GM18505 (cell line): Measurements from ENCODE around the gene AQP12B.

Source experiments
- ATAC-seq: cut with Tn5 transposase; IDR thresholded peaks from one replicate; pipeline ENCODE4 v1.9.1; 2021; ENCODE audit not compliant: unreplicated experiment
- POLR2A ChIP-seq: IDR thresholded peaks from 4 replicates; pipeline ENCODE4 v1.6.1; 2011; ENCODE audit warnings: borderline replicate concordance; ENCODE audit not compliant: insufficient read depth, insufficient read length; ENCODE audit errors: extremely low read depth

Gene AQP12B

DNA sequence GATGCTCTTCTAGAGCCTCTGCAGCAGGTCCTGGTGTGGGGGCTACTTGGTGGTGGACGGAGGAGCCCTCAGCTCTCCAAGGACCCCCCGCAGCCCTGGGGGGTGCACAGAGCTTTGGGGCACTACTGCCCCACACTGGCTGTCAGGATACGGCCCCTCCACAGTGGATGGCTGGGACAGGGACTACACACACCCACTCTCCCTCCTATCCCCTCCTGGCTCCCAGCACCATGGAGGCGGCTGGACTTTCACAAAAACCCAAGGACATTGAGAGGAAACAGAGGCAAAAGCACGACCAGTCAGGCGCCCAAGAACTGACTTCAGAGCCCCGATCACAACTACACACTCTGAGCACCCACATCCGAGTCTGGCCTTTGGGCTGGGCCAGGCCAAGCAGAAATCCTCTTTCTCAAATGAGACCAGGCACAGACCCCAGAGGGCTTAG is 44.8 kb downstream of the AQP12B start:
- ATAC-seq: no peak
- TF ChIP-seq POLR2A: no peak

DNA sequence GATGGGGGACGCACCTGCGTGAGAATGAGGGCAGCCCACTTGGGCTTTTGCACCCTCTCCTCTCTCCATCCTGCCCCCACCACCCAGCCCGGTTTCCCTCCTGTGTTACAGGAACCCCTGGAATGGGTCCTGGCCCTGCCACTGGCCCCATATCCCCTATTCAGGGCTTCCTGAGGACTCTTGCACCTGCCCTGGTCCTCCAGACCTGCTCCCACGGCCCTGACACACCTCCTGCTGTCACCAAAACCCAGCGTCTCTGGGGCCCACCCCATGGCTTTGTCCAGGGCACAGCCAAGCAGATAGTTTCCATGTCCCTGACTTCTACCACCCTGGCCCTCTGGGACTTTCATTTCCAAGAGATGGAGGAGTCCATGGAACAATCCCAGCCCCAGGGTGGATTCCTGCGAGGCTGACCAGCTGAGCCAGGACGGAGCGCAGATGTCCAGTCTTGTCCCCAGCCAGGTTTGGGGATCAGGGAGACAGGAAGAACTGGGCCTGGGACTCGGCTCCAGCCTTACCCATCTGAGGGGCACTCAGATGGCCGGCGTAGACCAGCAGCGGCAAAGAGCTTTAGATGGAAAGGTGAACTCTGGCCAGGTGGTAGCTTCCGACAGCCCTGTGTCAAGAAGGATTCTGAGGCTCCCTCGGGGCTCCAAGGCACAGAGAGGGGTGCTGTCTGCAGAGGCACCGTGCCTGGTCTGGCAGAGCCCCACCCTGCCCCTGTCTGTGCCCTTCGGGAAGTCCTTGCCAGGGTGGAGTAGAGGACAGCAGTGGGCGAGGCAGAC is 45.4 kb downstream of the AQP12B start:
- no peak for ATAC-seq

DNA sequence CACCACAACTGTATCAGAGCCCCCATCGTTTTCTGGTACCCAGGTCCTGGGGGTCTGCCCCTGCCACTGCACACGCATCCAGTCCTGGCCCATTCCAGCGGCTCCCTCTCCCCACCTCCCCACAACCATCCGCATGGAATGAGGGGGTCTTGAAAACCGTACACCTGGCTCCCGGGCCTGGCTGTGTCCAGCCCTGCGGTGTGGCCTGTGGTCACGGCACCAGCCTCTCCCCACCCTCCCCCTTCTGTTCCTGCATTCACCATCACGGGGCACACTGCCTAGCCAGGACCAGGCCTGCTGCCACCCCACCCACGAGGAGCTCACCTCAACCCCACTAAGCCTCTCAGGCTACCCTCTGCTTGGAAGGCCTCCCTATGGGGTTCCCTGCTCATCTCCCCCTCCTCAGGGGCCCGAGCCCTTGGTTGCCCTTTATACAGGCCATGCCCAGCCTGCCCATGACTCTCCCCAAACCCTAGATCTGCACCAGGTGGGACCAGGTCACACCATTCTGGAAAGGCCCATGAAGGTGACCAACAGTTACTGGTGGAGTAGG is 46.0 kb downstream of the AQP12B start:
- ATAC-seq: no peak
- TF ChIP-seq POLR2A: no peak

More for the DNA sequence above, 45.4 kb downstream of the AQP12B start:
- TF ChIP-seq POLR2A: no peak

DNA sequence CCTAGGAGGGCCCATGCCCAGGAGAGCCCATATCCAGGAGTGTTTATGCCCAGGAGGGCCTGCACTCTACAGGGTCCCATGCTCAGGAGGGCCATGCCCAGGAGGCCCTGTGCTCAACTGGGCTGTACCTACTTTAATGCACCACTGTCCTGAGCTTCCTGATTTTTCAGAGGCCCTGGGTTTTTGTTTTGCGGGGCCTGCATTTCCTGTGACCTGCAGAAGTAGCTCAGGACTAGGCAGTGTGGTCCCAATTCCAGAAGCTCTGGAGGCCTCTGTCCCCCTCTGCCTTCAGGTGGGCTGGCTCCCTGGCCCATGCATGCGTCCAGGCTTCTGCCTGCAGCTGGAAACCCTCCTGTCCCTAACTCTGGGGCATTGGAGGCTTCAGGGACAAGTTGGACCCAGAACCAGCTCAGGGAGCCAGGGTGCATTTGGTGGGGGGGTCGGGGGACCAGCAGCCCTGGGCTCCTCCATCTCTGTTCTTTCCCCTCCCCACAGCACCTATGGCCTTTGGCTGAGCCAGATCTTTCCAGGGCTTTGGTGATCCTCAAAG is 46.6 kb downstream of the AQP12B start:
- ATAC-seq: no peak
- TF ChIP-seq POLR2A: no peak

DNA sequence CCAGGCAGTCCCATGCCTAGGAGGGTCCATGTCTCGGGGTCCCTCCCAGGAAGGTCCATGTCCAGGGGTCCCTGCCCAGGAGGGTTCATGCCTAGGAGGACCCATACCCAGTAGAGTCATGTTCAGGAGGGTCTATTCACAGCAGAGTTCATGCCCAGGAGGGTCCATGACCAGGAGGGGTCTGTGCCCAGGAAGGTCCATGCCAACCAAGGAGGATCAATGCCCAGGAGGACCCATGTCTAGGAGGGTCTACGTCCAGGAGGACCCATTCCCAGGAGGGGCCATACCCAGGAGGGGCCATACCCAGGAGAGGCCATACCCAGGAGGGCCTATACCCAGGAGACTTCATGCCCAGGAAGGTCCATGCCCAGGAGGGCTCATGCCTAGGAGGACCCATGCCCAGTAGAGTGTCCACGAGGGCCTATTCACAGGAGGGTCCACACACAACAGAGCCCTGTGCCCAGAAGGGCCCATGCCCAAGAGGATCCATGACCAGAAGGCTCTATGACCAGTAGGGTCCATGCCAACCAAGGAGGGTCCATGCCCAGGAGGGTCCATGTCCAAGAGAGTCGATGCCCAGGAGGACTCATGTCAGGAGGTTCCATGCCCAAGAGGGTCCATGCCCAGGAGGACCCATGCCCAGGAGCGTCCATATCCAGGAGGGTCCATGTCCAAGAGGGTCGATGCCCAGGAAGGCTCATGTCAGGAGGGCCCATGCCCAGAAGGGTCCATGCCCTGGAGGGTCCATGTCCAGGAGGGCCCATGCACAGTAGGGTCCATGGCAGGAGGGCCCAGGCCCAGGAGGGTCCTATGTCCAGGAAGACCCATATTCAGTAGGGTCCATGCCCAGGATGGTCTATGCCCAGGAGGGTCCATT is 47.3 kb downstream of the AQP12B start:
- no peak for ATAC-seq
- no peak for TF ChIP-seq POLR2A

DNA sequence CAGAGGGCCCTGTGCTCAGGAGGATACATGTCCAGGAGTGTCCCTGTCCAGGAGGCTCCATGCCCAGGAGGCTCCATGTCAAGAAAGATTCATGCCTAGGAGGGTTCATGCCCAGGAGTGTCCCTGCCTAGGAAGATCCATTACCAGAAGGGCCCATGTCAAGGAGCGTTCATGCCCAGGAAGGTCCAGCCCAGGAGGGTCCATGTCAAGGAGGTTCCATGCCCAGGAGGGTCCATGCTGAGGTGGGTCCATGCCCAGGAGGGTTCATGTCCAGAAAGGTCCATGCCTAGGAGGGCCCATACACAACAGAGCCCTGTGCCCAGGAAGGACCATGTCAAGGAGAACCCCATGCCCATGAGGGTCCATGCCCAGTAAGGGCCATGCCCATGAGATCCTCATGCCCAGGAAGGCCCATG is 50.4 kb downstream of the AQP12B start:
- no peak for ATAC-seq

DNA sequence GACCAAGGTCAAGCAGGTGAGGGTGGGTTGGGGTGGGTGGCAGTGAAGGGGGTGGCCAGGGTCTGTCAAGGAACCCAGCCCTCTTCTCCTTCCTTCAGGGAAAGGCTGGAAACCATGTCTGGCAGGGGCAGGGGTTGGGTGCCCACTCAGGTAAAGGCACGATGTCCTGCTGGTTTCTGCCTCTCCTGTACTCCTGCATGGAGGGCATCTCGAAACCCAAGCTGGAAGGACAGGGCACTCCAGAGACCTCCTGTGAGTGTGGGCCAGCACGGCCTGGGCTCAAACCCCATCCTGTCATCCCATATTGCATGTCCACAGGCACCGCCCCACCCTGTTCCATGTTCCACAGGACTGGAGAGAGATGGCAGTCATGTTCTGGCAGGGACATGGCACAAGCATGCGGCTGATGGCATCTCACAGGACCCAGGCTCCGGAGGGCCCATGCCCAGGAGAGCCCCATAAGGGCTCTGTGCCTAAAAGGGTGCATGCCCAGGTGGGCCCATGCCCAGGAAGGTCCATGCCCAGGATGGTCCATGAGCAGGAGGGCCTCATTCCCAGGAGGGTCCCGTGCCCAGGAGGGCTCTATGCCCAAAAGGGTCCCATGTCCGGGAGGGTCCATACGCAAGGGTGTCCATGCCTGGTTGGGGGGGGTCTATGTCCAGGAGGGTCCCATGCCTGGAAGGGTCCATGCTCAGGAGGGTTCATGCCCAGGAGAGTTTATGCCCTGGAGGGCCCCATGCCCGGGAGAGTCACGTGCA is 51.0 kb downstream of the AQP12B start:
- no peak for ATAC-seq
- TF ChIP-seq POLR2A: no peak

More for the DNA sequence above, 50.4 kb downstream of the AQP12B start:
- TF ChIP-seq POLR2A: no peak

DNA sequence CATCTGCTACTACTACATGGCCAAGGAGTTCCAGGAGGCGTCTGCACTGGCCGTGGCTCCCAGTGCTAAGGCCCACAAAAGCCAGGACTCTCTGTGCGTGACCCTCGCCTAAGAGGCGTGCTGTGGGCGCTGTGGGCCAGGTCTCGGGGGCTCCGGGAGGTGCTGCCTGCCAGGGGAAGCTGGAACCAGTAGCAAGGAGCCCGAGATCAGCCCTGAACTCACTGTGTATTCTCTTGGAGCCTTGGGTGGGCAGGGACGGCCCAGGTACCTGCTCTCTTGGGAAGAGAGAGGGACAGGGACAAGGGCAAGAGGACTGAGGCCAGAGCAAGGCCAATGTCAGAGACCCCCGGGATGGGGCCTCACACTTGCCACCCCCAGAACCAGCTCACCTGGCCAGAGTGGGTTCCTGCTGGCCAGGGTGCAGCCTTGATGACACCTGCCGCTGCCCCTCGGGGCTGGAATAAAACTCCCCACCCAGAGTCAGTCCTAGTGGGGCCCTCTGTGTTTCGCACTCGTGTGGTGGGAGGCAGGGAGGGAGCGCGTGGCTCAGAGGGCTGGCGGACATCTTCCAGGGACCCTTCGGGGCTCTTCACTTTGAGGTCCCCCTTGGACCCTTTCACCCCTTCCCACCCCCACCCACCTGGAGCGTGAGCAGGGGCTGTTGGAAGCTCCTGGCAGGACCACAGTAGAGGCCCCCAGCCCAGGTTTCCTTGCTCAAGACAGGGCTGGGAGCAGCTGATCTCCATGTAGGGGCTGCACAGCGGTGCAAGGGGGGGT is 51.7 kb downstream of the AQP12B start:
- no peak for TF ChIP-seq POLR2A
- ATAC-seq: no peak

DNA sequence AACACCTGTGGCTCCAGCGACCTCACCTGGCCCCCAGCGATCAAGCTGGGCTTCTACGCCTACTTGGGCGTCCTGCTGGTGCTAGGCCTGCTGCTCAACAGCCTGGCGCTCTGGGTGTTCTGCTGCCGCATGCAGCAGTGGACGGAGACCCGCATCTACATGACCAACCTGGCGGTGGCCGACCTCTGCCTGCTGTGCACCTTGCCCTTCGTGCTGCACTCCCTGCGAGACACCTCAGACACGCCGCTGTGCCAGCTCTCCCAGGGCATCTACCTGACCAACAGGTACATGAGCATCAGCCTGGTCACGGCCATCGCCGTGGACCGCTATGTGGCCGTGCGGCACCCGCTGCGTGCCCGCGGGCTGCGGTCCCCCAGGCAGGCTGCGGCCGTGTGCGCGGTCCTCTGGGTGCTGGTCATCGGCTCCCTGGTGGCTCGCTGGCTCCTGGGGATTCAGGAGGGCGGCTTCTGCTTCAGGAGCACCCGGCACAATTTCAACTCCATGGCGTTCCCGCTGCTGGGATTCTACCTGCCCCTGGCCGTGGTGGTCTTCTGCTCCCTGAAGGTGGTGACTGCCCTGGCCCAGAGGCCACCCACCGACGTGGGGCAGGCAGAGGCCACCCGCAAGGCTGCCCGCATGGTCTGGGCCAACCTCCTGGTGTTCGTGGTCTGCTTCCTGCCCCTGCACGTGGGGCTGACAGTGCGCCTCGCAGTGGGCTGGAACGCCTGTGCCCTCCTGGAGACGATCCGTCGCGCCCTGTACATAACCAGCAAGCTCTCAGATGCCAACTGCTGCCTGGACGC is 52.5 kb downstream of the AQP12B start:
- TF ChIP-seq POLR2A: no peak
- ATAC-seq: no peak

DNA sequence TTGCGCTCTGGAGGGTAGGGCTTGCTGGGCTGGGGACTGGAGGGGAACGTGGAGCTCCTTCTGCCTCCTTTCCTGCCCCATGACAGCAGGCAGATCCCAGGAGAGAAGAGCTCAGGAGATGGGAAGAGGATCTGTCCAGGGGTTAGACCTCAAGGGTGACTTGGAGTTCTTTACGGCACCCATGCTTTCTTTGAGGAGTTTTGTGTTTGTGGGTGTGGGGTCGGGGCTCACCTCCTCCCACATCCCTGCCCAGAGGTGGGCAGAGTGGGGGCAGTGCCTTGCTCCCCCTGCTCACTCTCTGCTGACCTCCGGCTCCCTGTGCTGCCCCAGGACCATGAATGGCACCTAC is 53.1 kb downstream of the AQP12B start:
- no peak for TF ChIP-seq POLR2A
- no peak for ATAC-seq
